Measurements from ENCODE around the gene PPP1R1C. TPM values are rescaled to one million over a fixed set of nuclear protein-coding genes. Genes with fewer than 3 reads are reported as not detected.

Gene PPP1R1C
- total RNA-seq, 1 donor, result 1.4 TPM

DNA sequence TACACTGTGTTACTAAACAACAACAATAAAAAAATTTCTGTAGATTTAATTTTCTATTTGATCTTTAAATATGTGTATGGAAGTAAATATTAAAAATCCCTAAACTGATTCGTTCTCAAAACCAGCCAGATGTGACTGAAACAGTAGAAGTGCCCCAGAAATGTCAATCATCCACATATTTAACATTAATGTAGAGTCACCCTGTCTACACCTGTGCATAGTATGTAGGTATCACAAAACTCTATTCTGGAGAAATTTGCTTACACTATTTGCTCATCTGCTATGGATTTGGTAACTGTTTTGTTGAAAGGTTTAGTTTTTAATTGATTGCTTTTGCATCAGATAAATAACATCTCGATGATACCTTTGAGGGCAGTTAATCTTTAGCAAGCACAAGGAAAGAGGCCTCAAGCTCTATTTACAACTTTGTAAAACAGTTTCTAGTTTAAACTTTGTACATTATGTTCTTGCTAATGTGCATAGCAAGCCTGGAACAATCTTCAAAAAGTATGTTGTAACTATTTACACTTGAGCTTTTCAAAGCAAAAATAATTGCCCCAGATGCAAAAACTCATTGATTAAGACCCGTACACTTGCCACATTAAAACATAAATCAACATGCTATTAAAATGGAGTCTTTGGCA lies 76.8 kb downstream of the PPP1R1C start:
- no peak for TF ChIP-seq CTCF (IDR thresholded peaks at IDR 0.05; ENCODE audit: insufficient read depth, low read length)
- no peak overlapping the region for H3K4me3 ChIP-seq (ENCODE audit: low read depth, low read length)
- DNase-seq (ENCODE audit: low read depth), result no peak

GRCh38 chr2:182064019-182064778 lies 78.5 kb downstream of the PPP1R1C start:
- no peak for TF ChIP-seq CTCF (IDR thresholded peaks at IDR 0.05; ENCODE audit: insufficient read depth, low read length)
- DNase-seq (ENCODE audit: low read depth), result peak; percentile 47

GRCh38 chr2:182066400-182067087 lies 80.9 kb downstream of the PPP1R1C start:
- TF ChIP-seq CTCF (IDR thresholded peaks at IDR 0.05; ENCODE audit: insufficient read depth, low read length), result no peak
- peak; percentile 97 for DNase-seq (ENCODE audit: low read depth)
- no peak overlapping the region for H3K4me3 ChIP-seq (ENCODE audit: low read depth, low read length)

More at GRCh38 chr2:182064019-182064778, 78.5 kb downstream of the PPP1R1C start:
- no peak overlapping the region for H3K4me3 ChIP-seq (ENCODE audit: low read depth, low read length)

GRCh38 chr2:182067393-182067792 lies 81.7 kb downstream of the PPP1R1C start:
- DNase-seq (ENCODE audit: low read depth), result no peak
- no peak for TF ChIP-seq CTCF (IDR thresholded peaks at IDR 0.05; ENCODE audit: insufficient read depth, low read length)
- no peak overlapping the region for H3K4me3 ChIP-seq (ENCODE audit: low read depth, low read length)

DNA sequence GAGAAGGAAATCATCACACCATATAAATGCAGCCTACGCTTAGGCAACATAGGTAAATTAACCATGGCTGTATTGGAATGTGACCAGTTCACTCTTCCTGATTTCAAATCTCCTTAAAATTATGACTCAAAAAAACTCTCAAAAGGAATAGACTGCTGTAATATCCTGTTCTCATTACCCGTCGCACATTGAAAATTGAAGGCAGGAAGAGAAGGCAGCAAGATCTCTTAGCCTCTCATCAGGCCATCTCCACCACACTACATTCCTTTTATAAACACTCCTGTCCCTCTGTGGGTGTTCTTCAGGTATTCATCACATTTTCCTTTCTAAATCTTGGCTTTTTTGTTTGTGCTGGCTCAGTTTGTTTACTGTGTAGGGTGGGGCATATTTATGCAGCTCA lies 83.2 kb downstream of the PPP1R1C start:
- TF ChIP-seq CTCF (IDR thresholded peaks at IDR 0.05; ENCODE audit: insufficient read depth, low read length), result no peak
- no peak for DNase-seq (ENCODE audit: low read depth)
- H3K4me3 ChIP-seq (ENCODE audit: low read depth, low read length), result no peak overlapping the region

DNA sequence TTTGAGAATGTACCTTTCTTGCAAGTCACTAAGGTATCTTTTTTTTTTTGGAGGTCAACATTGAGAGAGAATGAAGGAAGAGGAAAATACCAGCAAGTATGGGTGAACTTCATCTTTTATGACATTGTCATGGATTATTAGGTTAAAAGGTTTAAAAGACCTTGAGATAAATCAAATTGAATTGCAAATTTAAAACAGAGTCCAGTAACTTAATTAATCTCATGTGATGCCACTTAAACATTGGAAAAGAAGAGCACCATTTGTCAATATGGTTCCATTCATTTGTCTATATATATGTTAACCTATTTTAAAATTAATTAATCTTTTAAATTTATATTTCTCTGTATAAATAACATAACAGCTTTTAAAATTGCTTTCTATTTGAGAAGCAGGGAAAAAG lies 83.8 kb downstream of the PPP1R1C start:
- H3K4me3 ChIP-seq (ENCODE audit: low read depth, low read length), result no peak overlapping the region
- no peak for TF ChIP-seq CTCF (IDR thresholded peaks at IDR 0.05; ENCODE audit: insufficient read depth, low read length)
- no peak for DNase-seq (ENCODE audit: low read depth)

Data from fibroblast of the aortic adventitia (primary cell).